Measurements from ENCODE around the gene KLHL30. TPM values are rescaled to one million over a fixed set of nuclear protein-coding genes. Genes with fewer than 3 reads are reported as not detected.

Gene KLHL30
- total RNA-seq, 1 experiment from 2014 or later: not detected

GRCh38 chr2:238106698-238107524 lies 31.6 kb upstream of the KLHL30 start:
- Histone ChIP-seq H3K18ac (ENCODE audit: insufficient read length, low read depth, low read length) (no peak overlapping the region), H3K27ac (ENCODE audit: insufficient read length, low read depth, low read length) (no peak overlapping the region), H2BK120ac (ENCODE audit: low read depth, low read length, poor library complexity, severe bottlenecking) (no peak overlapping the region), H2AFZ (ENCODE audit: low read length) (no peak overlapping the region), H4K20me1 (ENCODE audit: control insufficient read depth, insufficient read depth, insufficient read length) (no peaks in the 10 kb centered on the region), H3K79me1 (ENCODE audit: insufficient read depth, low read depth, low read length, poor library complexity, severe bottlenecking) (no peaks in the 10 kb centered on the region), H3K9me3 (ENCODE audit: control insufficient read depth, low read depth, low read length) (no peaks in the 10 kb centered on the region), H3T11ph (ENCODE audit: low read length) (no peak overlapping the region), H3K14ac (ENCODE audit: insufficient read depth, low read length) (no peak overlapping the region), H4K5ac (ENCODE audit: insufficient read length, low read depth, low read length) (no peak overlapping the region), H4K8ac (replicated peaks; ENCODE audit: insufficient read length, low read depth, low read length) (no peak overlapping the region), H3K27me3 (ENCODE audit: insufficient read depth, low read length) (no peaks in the 10 kb centered on the region), H2BK12ac (ENCODE audit: insufficient read length, low read depth, low read length) (no peak overlapping the region), H3K23ac (ENCODE audit: insufficient read length, low read depth, low read length) (no peak overlapping the region), H4K91ac (ENCODE audit: insufficient read length, low read depth, low read length) (no peak overlapping the region), H3K56ac (ENCODE audit: insufficient read length, low read depth, low read length) (no peak overlapping the region), H3K9ac (ENCODE audit: extremely low read depth, insufficient read length, low read length) (no peak overlapping the region), H3K4me2 (ENCODE audit: insufficient read depth, insufficient read length, low read length) (no peak overlapping the region), H2BK5ac (ENCODE audit: insufficient read length, low read length) (no peak overlapping the region), H2BK20ac (ENCODE audit: low read depth, low read length, poor library complexity, severe bottlenecking) (no peak overlapping the region), H3K79me2 (ENCODE audit: insufficient read depth, low read length) (no peaks in the 10 kb centered on the region), H2BK15ac (ENCODE audit: low read depth, low read length) (no peak overlapping the region), H3K4me1 (ENCODE audit: insufficient read depth, low read length) (no peaks in the 10 kb centered on the region; the same call in 1 of the 2 replicates), H3K4ac (ENCODE audit: low read depth, low read length) (no peak overlapping the region), H2AK5ac (ENCODE audit: insufficient read length, low read length) (no peak overlapping the region), H3K23me2 (ENCODE audit: insufficient read length, low read depth, low read length, poor library complexity, severe bottlenecking) (no peaks in the 10 kb centered on the region)
- peaks cover 19 to 28% of the 10 kb centered on the region in 2 experiments for H3K4me1 Mint-ChIP-seq
- H3K36me3 Mint-ChIP-seq (ENCODE audit: insufficient read depth in 1 of 3, low read depth in 3 of 3): no peaks in the 10 kb centered on the region
- H3K4me3 Mint-ChIP-seq: no peak overlapping the region
- H3K27ac Mint-ChIP-seq: no peak overlapping the region
- peak; percentile 82 for DNase-seq
- TF ChIP-seq CTCF (conservative IDR thresholded peaks at IDR 0.05): peak; percentile 73
- peaks cover 0 to 1% of the 10 kb centered on the region in 2 experiments; a peak in 2 of 5 replicates for H3K9me3 Mint-ChIP-seq
- H3K27me3 Mint-ChIP-seq (ENCODE audit: low read depth): no peaks in the 10 kb centered on the region; the same call in none of the 2 replicates
- no CpG with 5 or more reads among the region's 28 CpGs for WGBS (ENCODE audit: extremely low coverage, insufficient read length, low lambda C conversion rate)
